ENCODE results near the gene POP7. TPM values are rescaled to one million over a fixed set of nuclear protein-coding genes. Genes with fewer than 3 reads are reported as not detected.

Gene POP7
- total RNA-seq, 4 donors from 2014 or later = 23.9 to 38.1 (median 29.7) TPM

DNA sequence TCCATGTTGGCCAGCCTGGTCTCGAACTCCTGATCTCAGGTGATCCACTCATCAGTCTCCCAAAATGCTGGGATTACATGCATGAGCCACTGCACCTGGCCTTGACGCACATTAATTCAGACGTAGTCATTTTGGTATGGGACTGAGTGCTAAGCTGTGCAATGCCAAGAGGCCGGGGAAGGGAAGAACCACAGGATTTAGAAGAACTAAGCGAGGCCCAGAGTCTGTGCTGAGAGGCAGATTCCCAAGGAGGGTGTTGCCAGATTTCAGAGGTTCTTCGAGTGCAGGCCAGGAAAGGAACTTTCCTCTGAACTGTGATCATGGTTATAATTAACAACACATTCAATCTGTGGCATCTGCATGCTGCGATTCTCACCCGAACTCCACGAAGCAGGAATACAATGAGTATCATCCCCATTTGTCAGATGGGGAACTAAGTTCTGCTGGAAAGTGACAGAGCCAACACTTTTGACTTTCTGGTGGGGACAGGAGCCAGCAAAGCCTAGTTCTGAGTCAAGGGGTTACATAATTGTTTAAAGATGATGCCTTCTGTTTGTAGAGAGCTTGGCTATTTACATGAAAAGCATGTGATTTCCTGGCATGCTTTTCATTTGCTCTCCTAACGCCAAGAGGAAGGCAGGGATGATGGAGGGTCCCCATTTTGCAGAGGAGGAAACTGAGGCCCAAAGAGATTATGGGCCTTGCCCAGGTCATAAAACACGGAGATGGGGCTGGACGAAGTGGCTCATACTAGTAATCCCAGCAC lies 21.3 kb downstream of the POP7 start:
- Histone ChIP-seq H3K4me1 (peaks cover 0 to 7% (median 0%) of the 10 kb centered on the region in 4 donors), H3K27ac (peak overlapping the region in 1 of 4 donors; percentile 19), H3K4me3 (no peak overlapping the region), H3K27me3 (no peaks in the 10 kb centered on the region), H3K9me3 (no peaks in the 10 kb centered on the region), H3K36me3 (no peaks in the 10 kb centered on the region)
- no peak for DNase-seq
- no peak for TF ChIP-seq POLR2A (IDR thresholded peaks at IDR 0.05)
- TF ChIP-seq, protein P1, sequence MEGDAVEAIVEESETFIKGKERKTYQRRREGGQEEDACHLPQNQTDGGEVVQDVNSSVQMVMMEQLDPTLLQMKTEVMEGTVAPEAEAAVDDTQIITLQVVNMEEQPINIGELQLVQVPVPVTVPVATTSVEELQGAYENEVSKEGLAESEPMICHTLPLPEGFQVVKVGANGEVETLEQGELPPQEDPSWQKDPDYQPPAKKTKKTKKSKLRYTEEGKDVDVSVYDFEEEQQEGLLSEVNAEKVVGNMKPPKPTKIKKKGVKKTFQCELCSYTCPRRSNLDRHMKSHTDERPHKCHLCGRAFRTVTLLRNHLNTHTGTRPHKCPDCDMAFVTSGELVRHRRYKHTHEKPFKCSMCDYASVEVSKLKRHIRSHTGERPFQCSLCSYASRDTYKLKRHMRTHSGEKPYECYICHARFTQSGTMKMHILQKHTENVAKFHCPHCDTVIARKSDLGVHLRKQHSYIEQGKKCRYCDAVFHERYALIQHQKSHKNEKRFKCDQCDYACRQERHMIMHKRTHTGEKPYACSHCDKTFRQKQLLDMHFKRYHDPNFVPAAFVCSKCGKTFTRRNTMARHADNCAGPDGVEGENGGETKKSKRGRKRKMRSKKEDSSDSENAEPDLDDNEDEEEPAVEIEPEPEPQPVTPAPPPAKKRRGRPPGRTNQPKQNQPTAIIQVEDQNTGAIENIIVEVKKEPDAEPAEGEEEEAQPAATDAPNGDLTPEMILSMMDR (IDR thresholded peaks at IDR 0.05) = no peak

GRCh38 chr7:100728196-100728595 lies 22.3 kb downstream of the POP7 start:
- Histone ChIP-seq H3K9me3 (no peaks in the 10 kb centered on the region), H3K27ac (no peak overlapping the region), H3K27me3 (no peaks in the 10 kb centered on the region), H3K4me1 (peaks cover 0 to 7% (median 0%) of the 10 kb centered on the region in 4 donors), H3K4me3 (no peak overlapping the region), H3K36me3 (no peaks in the 10 kb centered on the region)
- TF ChIP-seq POLR2A (IDR thresholded peaks at IDR 0.05) = no peak
- TF ChIP-seq, protein P1 (IDR thresholded peaks at IDR 0.05) = no peak
- DNase-seq = no peak

DNA sequence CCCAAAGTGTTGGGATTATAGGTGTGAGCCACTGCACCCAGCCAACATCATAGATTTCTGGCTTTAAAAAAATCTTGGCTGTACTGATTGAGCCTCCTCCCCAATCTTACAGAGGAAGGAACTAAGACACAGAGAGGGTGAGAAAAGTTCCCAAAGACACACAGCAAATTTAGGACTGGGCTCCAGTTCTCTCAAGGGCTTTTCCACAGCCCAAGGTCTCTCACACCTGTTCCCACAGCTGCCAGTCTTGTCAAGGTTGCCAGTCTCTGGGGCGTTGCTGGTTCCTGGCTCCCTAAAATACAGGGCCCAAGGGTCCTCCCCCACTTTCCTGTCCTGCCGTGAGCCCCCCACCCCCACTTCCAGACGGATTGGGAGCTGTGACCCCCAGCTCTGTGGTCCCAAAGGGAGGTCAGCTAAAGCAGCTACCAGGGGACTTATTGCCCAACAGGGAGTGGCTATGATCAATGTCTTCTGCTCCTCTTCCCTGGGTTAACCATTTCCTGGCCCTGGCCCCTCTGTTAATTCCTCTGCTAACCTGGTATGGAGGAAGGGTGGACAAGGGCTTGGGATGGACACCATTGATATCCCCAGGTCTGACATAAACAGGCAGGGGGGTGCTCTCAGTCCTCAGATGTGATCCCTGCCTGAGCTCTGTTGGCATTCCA lies 24.3 kb downstream of the POP7 start:
- no peaks in the 10 kb centered on the region for H3K9me3 ChIP-seq
- H3K4me3 ChIP-seq = no peak overlapping the region
- no peaks in the 10 kb centered on the region for H3K27me3 ChIP-seq
- no peak for DNase-seq
- H3K27ac ChIP-seq = no peak overlapping the region
- H3K36me3 ChIP-seq = no peaks in the 10 kb centered on the region
- TF ChIP-seq, protein P1 (IDR thresholded peaks at IDR 0.05) = no peak
- TF ChIP-seq POLR2A (IDR thresholded peaks at IDR 0.05) = no peak
- H3K4me1 ChIP-seq = peaks cover 0 to 3% (median 0%) of the 10 kb centered on the region in 4 donors

DNA sequence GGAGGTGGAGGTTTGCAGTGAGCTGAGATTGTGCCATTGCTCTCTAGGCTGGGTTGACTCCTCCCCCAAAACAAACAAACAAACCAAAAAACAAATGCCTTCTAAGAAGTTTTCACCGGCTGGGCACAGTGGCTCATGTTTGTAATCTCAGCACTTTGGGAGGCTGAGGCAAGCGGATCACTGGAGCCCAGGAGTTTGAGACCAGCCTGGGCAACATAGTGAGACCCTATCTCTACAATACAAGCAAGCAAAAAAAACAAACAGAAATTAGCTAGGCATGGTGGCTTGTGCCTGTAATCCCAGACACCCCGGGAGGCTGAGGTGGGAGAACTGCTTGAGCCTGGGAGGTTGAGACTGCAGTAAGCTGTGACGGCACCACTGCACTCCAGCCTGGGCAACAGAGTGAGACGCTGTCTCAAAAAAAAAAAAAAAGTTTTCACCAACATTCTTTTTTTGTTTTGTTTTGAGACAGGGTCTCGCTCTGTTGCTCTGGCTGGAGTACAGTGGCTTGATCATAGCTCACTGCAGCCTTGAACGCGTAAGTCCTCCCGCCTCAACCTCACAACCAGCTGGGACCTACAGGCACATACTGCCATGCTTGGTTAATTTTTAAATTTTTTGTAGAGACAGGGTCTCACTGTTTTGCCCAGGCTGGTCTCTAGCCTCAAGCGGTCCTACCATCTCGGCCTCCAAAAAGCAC lies 26.2 kb downstream of the POP7 start:
- Histone ChIP-seq H3K4me1 (no peaks in the 10 kb centered on the region), H3K27ac (no peak overlapping the region), H3K9me3 (no peaks in the 10 kb centered on the region), H3K4me3 (no peak overlapping the region), H3K36me3 (no peaks in the 10 kb centered on the region), H3K27me3 (no peaks in the 10 kb centered on the region)
- TF ChIP-seq, protein P1 (IDR thresholded peaks at IDR 0.05) = no peak
- no peak for TF ChIP-seq POLR2A (IDR thresholded peaks at IDR 0.05)
- no peak for DNase-seq

GRCh38 chr7:100735730-100736129 lies 29.8 kb downstream of the POP7 start:
- TF ChIP-seq POLR2A (IDR thresholded peaks at IDR 0.05) = no peak
- TF ChIP-seq, protein P1 (IDR thresholded peaks at IDR 0.05) = no peak
- Histone ChIP-seq H3K4me1 (no peaks in the 10 kb centered on the region), H3K27ac (no peak overlapping the region), H3K4me3 (no peak overlapping the region), H3K9me3 (no peaks in the 10 kb centered on the region), H3K36me3 (no peaks in the 10 kb centered on the region), H3K27me3 (no peaks in the 10 kb centered on the region)
- DNase-seq = no peak

All from Peyer's patch (tissue), 4 donors.